Dermis microvascular lymphatic vessel endothelial cell (primary cell): ENCODE data around the gene ZNF469. TPM values are rescaled to one million over a fixed set of nuclear protein-coding genes. Genes with fewer than 3 reads are reported as not detected.
"Not testable (repeated sequence)": the region's sequence is repeated elsewhere in the genome, so short reads cannot be mapped to it uniquely, and the experiment has no call there.

Experiments
- DNase-seq, 2 donors: peaks; one replicate each; pipeline versions ENCODE4 v3.0.0 to v3.0.0-alpha.2; 2010; ENCODE audit warnings: low read depth in 2 of 2
- total RNA-seq: library from RNA; depleted of rRNA; stranded (reverse); fragments of >200 nt; gene quantifications from 2 replicates; pipeline ENCODE4 v1.2.1, GENCODE V29; 2014

Gene ZNF469
- total RNA-seq, 1 donor from 2014 or later = 0.39 TPM

DNA sequence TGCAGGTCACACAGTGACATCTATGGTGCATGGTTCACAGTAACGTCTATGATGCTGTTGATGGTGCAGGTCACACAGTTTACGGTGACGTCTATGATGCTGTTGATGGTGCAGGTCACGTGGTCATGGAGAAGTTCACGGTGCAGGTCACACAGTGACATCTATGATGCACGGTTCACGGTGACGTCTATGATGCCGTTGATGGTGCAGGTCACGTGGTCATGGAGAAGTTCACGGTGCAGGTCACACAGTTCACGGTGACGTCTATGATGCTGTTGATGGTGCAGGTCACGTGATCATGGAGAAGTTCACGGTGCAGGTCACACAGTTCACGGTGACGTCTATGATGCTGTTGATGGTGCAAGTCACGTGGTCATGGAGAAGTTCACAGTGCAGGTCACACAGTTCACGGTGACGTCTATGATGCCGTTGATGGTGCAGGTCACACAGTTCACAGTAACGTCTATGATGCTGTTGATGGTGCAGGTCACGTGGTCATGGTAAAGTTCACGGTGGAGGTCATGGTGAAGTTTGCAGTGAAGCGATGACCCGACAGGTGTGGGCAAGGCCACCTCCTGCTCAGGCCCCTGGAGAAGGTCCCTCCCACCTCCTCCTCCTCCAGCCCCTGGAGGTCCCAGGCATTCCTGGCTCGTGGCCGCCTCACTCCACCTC, 27.7 kb downstream of the ZNF469 start:
- DNase-seq = not testable (repeated sequence)

DNA sequence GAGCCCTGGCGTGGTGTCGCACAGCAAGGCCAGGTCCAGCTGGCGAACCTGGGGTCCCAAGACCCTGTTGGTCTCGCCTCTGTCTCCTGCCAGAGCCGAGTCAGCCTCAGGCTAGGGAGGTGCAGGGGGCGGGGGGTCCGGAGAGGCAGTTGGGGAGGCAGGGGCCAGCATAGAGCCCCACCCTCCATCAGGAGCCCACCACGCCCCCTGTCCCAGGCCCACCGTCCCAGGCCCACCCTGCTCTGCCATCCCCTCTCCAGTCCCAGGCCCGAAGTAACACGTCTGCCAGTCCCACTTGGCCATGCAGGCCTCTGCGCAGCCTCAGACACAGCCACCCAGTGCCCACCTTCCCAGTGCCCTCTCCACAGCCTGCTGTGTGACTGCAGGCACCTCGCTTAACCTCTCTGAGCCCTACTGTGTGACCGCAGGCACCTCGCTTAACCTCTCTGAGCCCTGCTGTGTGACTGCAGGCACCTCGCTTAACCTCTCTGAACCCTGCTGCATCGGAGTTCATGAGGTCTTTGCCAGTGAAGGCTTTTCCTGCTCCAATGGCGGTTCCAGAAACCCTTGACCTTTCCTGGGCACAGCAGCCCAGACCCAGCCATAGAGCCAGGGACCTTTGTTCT, 29.3 kb downstream of the ZNF469 start:
- no peak for DNase-seq

DNA sequence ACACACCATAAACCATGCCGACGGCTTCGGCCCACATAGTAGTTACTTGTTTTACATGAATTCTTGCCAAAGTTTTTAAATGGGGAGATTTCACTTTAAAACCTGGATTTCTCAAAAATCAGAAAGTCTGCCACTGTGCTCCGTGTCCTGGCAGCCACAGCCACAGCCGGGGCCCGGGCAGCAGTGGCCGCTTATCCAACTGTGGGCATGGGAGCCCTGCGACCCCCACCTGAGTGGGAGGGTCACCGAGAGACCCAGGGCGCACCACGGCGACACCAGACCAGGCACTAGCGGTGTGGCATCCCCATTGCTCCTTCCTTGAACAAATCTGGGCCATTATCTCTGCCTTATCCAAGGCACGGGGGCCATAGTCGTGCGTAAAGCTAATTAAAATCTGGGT, 30.0 kb downstream of the ZNF469 start:
- no peak for DNase-seq

DNA sequence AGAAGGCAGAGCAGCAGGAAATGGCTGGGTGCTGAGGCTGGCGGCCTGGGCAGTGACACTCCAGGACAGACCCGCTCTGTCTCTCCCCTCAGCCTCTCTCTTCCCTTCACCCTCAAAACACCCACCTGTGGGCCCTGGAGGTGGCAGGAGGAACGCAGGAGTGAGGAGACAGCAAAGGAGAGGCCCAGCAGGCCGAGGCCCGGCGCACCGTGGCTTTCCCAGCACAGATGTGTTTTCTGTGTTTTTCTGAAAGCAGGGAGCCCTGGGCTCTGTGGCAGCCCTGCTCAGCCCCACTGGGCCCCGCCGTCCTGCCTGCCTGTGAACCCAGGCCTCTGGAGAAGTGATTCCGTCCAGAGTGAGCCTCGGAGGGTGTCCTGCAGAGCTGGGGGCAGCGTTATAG, 30.5 kb downstream of the ZNF469 start:
- DNase-seq = no peak

DNA sequence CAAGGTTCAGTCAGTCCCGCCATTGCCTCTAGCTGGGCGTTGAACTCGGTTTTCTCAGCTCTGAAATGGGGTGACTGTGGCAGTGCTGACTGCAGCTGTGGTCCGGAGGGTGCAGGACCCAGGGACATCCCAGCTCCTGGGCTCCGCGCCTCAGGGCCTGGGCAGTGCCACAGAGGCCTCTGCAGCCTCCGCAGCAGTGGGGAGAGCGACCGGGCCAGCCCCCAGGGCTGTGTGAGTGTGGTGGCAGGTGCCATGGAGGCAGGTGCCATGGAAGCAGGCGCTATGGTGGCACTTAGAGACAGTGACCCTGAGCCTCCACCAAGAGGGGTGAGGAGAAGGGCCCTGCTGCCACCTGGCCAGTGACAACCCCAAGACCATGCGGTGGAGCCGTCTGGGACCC, 30.9 kb downstream of the ZNF469 start:
- no peak for DNase-seq

DNA sequence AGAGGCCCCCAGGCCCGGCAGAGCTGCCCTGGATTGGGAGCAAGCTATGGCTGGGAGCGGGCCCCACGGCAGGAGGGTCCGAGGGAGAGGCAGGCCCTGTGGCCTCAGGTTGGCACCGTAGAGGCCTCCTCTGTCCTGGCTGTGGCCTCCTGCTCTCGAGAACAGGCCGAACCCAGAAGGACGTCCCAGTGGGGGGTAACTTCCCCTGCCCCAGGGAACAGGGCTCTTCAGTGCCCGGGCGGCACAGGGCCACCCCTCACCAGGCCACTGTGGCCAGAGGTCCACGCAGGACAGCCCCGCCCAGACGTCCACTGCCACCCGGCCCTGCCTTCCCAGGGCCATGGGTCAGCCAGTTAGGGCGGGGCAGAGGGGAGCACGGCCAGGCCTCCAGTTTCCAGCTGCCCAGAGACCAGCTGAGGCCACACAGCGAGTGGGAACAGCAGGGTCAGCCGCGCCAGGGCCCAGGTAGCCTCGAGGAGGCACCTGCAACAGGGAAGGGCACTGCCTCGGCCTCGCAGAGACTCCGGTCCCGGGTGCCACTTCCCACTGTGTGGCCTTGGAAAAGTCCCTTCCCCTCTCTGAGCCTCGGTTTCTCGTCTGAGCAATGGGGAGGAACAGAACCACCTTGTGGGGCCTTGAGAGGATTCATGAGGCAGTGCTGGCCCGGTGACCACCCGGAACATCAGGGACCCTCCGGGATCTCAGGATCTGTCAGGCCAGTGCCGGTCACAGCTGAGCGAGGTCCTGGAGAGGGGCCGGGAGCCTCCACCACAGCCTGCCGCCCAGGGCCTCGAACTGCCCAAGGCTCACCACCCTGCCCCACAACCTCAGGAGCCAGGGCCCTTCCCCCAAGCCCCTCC, 32.0 kb downstream of the ZNF469 start:
- DNase-seq = no peak

DNA sequence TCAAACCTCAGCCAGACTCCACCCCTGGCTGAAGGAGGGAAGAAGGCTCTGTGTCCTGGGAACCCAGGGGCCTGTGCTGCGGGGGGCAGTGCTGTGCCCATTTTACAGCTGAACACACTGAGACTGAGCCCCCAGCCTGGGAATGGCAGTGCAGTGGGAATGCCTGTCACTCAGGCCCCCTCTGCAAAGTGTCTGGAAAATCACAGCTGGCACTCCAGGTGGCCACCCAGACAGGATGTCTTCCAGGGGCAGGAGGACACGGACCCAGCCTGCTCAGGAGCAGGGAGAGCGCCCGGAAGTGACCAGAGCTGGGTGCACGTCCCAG, 32.6 kb downstream of the ZNF469 start:
- no peak for DNase-seq

DNA sequence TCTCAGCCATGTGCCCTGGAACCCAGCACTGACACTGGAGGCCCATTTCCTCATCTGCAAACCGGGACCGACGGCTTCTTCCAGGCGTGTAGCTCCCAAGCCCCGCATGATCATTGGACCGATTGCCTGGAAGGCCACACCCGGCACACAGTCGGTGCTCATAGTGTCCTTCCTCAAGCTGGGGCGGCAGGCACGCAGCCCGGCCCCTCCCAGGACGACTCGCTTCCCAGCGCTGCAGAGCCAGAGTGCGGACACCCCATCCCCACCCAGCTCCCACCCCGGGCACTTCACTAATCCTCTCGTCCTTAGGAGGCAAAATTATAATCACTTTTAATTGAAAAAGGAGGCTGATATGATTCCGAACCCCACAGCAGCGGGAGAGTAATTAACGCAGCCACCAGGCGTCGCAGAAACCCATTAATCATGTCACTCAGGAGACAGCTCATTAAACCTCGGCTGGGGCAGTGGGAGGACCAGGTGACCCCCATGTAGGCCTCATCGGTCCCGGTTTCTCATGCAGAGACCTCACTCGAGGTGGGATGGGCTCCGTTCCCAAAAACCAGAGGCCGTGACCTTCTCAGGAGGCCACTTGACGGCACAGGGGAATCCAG, 33.1 kb downstream of the ZNF469 start:
- no peak for DNase-seq

DNA sequence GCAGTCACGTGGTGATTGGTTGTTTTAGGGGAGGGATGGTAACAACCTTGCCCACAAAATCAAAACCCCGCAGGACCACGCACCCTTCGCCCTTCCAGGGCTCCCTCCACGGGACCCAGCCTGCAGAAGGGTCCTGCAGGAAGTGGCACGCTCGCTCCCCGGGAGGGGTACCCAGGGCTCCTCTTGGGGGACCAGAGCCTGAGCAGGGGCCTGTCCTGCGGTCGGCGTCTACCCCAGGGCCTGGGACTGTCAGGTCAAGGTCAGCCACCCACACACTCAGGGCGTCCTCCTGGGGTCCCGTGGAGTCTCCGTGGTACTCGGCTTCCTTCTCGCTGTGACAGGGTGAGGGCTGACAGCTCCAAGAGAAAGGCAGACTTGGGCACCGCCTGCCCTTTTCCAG, 33.9 kb downstream of the ZNF469 start:
- no peak for DNase-seq

DNA sequence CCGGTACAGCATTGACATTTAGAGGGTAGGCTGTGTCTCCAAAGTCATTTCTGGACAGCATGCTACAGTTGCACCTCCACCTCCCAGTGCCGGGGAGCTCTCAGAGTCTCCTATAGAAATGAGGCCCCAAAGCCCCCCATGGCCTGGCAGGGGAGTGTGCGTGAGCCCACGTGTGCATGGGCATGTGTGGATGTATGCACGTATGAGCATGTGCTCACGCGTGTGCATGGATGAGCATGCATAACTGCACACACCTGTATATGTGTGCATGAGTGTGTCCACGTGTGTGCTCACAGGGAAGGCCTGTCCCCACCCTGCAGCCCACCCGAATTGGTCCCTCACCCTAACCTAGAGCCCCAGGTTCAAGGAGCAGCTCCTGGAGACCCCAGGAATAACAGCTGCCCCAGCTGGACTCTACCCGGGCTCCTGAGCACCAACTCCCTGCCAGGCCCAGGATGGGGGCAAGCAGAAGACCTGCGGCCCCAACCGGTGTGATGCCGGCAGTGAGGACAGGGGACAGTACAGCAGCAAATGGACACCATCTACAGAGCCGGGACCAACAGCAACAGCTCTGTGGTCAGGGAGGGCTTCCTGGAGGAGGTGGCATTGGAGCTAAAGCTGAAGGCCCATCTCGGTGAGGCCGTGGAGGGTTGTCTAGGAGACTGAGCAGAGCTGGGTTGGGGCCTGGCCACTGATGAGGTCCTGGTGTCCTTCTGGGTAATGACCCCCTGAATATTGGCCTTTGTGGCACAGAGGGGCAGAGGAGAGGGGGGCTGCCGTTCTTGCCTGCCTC, 35.1 kb downstream of the ZNF469 start:
- no peak for DNase-seq

DNA sequence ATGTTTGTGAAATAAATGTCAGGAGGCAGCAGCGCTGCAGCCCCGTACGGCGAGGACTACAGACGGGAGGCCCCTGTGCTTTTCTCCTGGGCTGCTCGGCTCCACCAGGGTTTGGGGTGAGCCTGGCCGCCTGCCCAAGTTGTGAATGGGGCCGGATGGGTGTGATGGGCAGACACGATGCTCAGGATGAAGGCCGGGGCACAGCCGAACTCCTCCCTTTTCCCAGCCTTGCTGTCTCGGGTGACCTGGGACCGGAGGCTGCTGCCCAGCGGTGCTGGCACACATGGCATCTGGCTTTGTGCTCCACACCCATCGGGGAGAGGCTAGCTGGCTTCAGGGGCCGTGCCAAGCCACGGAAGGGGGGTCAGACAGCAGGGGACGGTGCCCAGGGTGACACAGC, 36.1 kb downstream of the ZNF469 start:
- no peak for DNase-seq

DNA sequence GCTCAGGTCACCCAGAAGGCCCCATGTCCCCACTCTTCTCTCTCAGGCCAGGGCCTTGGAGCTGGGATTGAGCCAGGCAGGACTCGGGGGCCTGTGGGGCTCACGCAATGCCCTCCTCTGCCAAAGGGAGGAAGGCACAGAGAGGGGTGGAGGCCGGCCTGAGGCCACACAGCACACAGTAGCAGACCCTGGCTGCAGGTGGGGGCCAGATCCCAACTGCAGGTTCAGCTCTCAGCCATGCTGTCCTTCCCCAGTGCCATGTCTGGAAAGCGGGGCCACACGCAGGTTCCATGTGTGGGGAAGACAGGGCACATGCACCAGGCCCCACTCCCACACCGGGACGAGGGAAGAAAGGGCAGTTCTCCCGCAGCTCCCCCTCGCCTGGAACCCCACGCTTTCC, 37.0 kb downstream of the ZNF469 start:
- no peak for DNase-seq

DNA sequence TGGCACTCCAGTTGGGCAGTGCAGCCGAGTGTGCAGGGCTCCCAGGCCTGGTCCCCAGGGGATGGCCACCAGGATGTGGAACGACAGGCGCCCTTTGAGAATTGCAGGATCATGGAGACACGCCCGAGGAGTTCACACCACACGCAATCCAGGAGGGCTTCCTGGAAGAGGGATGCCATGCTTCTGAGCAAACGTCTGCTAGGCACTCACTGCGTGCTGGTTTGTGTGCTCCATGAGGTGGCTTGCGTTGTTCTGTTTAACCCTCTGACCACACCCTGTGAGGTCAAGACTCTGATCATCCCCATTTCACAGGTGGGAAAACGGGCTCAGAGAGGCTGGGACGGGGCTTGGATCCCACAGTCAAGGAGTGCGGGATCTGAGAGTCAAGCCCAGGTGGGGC, 37.7 kb downstream of the ZNF469 start:
- DNase-seq = no peak

DNA sequence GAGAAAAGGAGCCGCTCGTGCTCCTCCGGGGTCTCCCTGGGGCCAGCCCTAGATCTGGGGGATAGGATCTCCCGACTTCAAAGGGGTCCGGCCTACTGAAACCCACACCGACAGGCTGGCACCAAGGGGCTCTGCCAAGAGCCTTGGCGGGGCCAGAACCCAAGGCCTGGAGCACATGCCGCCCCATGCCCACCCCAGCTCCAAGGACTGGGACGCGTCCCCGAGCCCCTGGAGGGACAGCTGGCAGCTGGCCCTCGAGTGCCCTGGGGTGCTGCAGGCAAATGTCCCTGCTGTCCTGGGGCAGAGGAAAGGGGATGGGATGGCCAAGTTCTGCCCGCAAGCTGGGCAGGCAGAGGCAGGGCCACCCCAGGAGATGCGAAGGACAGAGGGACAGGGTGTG, 38.5 kb downstream of the ZNF469 start:
- DNase-seq = no peak

DNA sequence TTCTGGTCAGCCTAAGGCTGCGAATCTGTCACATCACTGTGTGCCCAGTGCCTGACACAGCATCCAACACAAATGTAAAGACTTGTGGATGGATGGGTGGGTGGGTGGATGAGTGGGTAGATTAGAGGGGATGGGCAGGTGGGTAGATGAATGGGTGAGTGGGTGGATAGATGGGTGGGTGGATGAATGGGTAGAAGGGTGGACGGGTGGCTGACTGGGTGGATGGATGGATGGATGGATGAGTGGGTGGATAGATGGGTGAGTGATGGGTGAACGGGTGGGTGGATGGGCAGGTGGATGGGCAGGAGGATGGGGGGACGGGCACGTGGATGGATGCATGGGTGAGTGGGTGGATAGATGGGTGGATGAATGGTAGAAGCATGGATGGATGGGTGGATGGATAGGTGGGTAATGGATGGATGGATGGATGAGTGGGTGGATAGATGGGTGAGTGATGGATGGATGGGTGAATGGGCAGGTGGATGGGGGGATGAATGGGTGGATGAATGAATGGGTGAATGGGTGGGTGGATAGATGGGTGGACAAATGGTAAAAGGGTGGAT, 39.2 kb downstream of the ZNF469 start:
- DNase-seq = no peak

DNA sequence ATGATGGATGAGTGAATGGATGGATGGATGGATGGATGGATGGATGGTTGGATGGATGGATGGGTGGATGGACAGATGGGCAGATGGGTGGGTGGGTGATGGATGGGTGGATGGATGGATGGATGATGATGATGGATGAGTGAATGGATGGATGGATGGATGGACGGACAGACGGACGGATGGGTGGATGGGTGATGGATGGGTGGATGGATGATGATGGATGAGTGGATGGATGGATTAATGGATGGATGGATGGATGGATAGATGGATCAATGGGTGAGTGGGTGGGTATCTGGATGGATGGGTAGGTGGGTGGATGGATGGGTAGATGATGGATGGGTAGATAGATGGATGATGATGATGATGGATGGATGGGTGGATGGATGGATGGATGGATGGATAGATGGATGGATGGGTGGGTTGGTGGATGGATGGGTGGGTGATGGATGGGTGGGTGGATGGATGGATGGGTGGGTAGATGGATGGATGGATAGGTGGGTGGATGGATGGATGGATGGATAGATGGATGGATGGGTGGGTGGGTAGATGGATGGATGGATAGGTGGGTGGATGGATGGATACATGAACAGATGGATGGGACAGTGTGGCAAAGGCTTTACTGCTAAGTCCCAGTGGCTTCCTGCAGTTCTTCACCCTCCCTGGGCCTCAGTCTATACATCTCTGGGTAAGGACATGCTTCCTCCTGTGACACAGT, 40.1 kb downstream of the ZNF469 start:
- no peak for DNase-seq

DNA sequence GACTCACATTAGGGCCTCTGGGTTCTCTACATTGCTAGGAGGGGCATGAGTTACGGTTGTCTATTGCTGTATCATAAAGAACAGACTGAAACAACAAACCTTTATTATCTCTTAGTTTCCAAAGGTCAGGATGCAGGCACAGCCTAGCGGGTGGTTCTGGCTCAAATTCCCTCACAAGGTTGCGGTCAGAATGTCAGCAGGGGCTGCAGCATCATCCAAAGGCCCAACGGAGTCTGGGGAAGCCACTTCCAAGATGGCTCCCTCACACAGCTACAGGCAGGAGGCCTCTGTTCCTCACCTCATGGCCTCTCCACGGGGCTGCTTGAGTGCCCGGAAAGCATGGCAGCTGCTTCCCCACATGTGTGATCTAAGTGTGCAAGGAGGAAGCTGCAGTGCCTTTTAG, 40.7 kb downstream of the ZNF469 start:
- DNase-seq = no peak

DNA sequence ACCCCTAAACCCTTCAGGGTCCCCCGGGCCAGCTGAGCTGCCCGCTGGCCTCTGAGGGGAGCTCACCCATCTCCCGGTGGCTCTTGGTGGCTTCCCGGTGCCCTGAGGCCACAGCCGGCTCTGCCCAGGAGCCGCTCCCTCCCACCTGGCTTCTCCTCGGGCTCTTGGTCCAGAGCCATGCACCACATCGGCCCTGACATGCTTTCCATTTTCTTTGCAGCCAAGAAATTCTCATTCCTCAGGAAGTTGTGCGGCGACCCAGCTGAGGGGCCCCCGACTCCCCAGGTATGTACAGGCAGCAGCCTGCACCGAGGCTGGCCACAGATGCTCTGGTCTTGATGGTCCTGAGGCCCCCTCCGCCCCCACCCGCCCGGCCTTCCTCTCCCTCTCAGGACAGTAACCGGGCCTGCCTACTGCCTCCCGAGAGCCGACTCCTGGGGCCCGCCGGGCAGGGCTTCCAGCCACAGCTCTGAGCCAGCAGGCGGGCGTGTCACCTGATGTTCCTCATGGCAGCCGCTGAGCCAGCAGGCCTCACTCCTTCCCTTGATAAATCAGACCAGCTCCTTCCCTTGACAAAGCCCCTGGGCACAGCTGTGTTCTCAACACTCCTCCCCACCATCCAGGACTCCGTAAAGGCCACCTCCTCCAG, 42.0 kb downstream of the ZNF469 start:
- DNase-seq = no peak

DNA sequence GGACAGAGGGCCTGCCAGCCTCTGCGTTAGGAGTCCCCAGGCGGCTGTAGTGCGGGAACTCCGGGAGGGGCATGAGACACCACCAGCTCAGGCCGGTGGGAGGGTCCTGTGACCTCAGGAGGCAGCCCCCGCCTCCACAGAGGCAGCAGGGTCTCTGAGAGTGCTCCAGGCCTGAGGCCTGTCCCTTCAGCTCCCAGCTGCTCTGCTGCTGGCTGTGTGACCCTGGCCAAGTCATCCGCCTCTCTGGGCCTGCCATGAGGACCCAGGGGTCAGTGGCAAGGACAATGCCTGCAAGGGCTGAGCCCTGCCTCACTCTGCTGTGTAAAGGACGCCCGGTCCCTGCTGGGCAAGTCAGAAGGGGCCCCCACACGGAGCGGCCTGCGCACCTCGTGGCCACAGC, 43.3 kb downstream of the ZNF469 start:
- no peak for DNase-seq

DNA sequence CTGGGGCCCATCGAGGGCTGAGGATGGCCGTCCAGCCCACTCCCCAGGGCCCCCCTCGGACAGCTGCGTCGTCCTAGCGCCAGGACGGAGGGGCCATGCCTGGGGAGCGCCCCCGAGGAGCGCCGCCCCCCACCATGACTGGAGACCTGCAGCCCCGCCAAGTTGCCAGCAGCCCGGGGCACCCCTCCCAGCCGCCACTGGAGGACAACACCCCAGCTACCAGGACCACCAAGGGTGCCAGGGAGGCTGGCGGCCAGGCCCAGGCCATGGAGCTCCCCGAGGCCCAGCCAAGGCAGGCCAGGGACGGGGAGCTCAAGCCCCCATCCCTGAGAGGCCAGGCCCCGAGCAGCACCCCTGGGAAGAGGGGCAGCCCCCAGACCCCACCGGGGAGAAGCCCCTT, 44.6 kb downstream of the ZNF469 start:
- no peak for DNase-seq
